ENCODE measurements around the gene NMT2. TPM values are rescaled to one million over a fixed set of nuclear protein-coding genes. Genes with fewer than 3 reads are reported as not detected.

Gene NMT2
- total RNA-seq, 1 donor from 2014 or later: 50.1 TPM

DNA sequence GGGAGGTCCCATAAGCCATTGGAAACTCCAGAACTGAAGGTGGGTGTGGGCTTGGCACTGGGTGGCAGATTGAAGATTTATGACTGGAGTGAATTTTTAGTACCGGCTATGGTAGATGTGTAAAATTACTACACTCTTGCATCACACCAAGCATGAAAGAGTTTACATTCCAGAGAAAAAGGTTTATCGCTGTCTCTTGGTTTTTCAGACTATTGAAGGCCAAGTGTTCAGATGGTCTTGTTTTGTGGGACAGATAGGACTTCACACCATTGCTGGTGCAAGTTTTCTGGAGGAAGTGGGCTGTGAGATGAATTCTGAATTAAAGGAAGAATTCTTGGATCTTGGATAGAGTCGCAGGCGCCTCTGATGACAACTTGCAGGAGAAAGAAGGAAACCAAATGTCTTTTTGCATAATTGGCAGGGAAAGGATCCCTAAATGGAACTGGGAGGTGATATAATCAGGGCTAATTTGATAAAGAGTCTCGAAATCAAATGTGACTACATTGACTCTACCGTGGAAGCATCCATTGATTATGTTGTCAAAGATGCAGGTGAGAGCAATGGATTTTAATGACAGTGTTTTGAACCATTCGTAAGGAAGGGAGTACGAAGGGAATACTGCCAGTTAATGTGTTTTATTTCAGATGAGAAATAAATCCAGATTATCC is 14.2 kb upstream of the NMT2 start:
- intact Hi-C loops (cut with micrococcal nuclease): no loop called here

DNA sequence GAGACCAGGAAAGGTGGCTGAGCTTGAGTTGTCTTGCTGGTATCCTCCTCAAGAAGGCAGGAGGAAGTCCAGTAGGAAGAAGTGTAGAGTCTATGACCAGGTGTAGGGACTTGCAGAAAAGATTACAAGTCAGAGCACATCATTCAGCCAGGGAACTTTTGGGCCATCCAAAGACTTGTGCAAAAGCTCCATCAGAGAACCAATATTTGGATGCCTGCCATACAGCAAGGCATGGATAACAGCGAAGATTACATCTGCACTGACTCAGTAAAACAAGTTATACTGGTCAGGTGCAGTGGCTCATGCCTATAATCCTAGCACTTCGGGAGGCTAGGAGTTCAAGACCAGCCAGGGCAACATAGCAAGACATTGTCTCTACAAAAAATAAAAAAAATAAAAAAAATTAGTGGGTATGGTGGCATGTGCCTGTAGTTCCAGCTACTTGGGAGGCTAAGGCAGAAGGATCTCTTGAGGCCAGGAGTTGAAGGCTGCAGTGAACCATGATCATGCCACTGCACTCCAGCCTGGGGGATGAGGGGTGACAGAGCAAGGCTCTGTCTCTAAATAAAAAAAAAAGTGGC is 13.2 kb upstream of the NMT2 start:
- intact Hi-C loops (cut with micrococcal nuclease): no loop called here

DNA sequence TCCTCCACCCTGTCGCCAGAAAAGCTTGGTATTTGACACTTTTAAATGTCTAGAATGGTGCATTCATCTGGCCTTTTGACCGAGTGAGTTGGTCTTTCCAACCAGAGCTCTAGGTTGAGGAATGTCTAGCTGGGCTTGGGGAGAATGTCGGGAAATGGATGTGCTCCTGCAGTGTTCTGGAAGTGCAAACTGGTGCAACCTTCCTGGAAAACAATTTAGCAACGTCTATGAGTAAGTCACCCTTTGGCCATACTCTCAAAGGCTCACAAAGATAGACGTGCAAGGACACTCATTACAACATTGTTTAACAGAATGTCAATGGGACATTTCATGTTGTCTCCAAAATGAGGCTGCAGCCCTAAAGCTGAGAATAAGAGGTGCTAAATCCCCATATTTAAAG is 12.2 kb upstream of the NMT2 start:
- intact Hi-C loops (cut with micrococcal nuclease): no loop called here

DNA sequence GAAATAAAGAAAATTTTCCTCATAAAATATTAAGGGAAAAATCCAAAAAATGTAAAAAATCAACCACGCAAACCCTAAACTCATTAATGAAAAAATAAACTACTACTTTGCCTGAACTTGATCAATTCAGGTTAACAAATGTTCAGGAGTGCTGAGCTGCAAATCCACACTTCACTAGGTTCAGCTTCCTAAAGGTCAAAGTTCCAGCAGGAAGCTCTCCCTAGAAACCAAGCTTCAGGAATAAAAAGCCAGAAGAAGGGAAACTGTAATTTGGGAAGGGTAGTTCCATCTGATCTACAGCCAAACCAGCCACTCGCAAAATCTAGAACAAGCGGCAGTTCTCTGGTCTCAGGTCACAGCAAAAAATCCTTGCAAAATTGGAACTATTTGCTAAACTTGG is 7.8 kb upstream of the NMT2 start:
- intact Hi-C loops (cut with micrococcal nuclease): no loop called here

DNA sequence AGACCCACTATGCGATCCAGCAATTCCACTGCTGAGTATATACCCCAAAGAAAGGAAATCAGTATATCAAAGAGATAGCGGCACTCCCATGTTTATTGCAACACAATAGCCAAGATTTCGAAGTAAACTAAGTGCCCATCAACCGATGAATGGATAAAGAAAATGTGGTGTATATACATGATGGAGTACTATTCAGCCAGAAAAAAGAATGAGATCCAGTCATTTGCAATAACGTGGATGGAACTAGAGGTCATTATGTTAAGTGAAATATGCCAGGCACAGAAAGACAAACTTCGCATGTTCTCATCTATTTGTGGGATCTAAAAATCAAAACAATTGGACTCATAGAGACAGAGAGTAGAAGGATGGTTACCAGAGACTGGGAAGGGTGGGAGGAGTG is 7.1 kb upstream of the NMT2 start:
- intact Hi-C loops (cut with micrococcal nuclease): no loop called here

DNA sequence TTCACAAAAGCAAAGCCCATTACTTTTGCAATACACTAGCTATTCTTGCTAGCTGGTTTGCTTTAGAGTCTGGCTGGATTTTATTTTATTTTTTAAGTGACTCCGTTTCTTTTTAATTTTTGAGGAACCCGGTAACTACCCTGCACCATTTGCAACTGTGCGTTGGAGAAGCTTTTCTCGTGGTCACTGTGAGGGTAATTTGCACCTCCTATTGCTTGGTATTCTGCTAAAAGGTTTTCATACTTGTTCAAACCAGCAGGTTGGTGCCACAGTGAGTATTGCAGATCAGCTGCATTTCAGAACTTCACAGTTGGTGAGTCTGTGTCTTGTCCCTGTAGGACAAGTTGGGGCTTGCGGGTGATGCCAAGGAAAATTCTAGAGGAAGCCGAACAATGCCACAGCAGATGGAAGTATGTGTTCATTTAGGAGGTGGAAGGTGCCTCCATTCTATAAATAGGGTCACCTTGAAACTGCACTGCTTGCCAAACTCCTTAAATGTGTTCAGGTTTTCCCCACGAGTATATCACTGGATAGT is 3.9 kb upstream of the NMT2 start:
- intact Hi-C loops (cut with micrococcal nuclease): no loop called here

DNA sequence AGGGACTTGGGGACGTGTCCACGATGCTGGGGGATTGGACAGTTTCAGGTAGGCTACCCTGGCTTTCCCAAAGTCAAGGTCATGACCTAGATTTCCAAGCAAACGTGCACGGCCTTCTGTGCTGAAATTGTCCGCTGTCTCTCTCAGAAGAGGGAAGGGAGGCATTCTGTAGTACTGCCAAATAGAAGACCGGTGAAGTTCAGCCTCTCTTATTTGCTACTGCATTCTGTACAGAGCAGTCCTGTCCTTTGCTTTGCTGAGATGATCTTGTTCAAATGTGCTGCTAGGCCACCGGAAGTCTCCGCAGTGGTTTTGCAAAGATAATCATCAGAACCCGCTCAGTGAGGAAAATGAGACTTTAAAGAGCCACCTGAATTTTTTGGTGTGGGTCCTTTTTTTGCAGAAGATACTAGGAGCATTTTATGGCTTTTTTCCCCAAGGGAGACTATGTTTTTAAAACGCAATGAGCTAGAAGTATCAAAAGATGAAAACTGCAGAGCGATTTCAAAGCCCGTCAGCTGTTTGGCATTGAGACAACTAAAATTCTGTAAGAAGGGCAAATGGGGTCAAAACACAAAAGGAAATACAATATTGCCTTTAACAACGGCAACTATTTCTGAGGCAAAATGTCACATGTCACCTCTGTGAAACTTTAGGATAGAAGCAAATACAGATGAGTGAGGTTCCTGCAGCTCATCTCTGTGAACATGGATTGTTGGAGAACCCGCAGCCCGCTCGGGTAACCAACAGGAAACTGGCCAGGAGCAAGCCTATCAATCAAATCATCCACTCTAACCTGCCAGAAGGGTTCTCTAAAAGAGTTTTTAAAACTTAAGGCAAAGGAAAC is 1.3 kb upstream of the NMT2 start:
- intact Hi-C loops (cut with micrococcal nuclease): loop anchor here (1.0 to 5.0 kb wide), 11 partner anchors 19 to 1268 kb away; partner anchors contain the start of genes ACBD7, CDNF, FAM171A1 and HSPA14

DNA sequence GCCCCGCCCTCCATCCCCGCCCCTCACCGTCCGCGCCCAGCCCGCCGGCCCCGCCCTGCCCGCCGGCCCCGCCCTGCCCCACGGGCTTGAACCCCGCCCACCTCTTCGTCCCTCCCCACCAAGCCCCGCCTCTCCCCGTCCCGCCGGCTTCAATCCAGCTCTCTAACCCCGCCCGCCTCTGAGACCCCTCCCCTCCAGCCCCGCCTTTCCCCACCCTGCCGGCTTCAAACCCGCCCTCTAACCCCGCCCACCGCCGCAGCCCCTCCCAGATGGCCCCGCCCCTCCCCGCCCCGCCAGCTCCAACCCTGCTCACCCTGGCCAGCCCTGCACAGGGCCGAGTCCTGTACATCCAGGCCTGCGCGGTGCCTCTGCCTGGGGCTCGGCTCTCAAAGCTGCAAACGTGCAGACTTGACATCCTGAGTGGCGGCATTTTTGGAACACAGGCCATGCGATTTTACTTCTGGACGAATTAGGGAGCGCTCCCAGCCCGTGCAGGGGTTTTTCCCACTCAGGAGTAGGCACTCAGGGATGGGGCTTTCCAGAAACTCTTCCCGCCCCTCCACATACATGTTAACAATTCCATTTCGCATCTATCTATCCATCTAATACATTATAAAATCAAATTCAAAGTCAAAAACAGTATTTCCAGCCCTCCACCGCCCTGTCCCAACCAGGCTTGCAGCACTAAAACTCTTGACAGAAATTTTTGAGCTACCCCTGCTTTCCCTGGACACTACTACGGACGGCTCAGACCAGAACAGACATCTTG is 477 bp upstream of the NMT2 start:
- intact Hi-C loops (cut with micrococcal nuclease): loop anchor here (1.0 to 5.0 kb wide), 13 partner anchors 19 to 1268 kb away; partner anchors contain the start of genes ACBD7, CDNF, FAM171A1 and HSPA14

DNA sequence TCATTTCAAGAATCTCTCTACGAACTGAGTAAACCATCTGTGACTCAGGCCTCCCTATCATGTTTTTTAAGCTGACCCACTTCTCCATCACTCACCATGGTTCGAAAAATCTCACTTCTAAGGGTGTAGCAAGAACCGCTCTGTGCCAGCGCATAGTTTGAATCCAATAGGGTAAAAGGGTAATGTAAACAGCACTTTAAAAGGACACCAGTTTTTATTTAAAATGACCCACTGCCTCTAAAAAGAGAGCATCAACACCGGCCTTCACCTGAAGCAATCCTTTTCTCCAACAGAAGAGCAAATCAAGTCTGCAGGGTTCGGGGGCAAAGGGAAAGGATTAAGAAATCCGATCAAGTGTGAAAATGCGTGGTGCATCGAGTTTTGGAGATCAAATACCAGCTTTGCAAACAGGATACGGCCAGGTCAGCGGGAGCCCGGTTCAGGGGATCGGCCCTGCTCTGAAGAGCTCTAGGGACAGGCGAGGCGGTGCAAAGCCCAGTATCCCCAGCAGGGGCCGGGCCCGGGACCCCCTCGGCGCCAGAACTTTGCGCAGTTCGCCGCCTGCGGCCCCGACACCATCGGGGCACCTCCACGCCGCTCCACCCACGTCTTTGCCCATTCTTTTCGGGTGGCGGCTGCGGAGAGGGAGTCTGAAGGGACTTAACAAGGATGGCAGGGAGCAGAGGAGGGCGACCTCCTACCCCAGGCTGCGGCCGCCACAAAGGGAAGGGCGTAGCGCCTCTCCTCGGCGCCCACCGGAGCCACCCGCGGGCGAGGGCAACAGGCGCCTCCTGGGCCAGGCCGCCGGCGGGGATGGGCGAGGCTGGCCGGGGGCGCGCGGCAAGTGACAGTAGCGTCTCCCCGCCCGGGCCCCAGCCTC is 842 bp downstream of the NMT2 start:
- intact Hi-C loops (cut with micrococcal nuclease): loop anchor here (1.0 to 5.0 kb wide), 8 partner anchors 26 to 1270 kb away; partner anchors contain the start of genes ACBD7, CDNF, FAM171A1 and HSPA14

DNA sequence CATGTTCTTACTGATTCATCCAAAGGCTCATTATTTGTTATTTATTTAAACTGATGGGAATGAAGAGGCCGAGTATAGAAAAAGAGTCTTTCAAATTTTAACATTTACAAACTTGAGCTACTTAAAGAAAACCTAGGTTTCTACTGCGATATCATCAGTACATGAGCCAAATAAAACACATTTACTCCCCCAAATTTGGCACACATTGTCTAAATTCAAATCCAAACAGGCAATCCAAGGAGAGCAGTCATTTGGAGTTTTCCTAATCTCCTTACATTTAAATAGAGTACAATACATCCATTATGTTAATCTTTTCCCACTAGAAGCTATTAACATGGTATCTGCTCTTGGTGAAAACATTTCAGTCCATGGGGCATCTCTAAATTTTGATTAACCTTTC is 2.2 kb downstream of the NMT2 start:
- intact Hi-C loops (cut with micrococcal nuclease): loop anchor here (5.0 kb wide), 3 partner anchors 81 to 1271 kb away; partner anchors contain the start of gene PTER

DNA sequence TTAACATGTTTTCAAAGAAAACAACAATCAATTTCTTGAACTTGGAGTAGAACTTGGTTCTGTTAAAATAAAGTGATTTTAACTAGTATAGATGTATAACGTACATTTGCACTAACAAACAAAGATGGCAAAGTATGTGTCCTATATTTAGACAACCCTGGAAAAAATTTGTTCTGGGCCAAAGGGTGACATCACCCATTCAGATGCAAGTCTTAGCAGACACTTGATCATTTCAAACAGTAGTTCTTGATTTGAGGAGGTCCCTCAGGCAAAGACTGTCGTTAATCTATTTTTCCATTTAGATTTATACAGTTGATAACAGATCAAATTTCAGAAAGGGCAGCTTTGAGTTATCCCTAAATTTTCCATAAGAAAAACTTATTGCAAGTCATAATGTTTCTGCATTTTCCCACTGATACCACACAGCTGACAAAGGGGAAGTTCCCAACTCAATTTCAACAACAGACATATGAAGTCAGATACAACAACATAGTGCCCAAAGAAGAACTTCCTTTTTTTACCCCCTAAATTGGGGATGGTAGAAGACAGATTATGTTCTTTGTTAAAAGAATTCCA is 5.2 kb downstream of the NMT2 start:
- intact Hi-C loops (cut with micrococcal nuclease): no loop called here

DNA sequence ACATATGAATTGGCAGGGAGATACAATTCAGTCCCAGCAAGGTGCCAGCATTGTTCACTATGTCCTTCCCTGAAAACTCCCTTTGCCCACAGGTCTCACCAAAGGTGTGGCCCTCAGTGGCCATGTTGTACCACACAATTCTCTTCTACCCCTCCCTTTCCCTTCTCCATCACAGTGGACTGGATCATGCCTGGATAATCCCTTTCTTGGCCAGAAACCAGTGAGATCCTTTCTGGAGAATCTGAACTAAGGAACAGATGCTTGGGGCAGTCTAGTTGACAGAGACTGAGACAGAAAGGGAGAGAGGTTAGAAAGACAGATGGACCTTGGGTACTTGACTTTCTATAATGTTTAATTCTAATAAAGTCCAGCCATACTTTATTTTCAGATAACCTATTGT is 9.5 kb downstream of the NMT2 start:
- intact Hi-C loops (cut with micrococcal nuclease): no loop called here

DNA sequence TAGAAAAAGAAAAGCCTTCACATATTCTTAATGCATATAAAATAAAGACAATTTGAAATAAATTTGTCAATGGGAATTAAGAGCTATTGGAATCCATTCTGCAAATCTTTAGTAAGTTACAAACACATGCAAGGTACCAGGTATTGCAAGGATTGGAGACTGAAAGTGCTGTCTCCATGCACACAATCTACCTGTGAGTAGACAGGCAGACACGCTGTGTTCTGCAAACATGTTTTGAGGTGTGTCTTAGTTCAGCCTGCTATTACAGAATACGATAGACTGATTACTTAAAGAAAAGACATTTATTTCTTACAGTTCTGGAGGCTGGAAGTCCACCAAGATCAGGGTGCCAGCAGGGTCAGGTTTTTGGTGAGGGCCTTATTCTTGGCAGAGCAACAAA is 10.0 kb downstream of the NMT2 start:
- intact Hi-C loops (cut with micrococcal nuclease): no loop called here

DNA sequence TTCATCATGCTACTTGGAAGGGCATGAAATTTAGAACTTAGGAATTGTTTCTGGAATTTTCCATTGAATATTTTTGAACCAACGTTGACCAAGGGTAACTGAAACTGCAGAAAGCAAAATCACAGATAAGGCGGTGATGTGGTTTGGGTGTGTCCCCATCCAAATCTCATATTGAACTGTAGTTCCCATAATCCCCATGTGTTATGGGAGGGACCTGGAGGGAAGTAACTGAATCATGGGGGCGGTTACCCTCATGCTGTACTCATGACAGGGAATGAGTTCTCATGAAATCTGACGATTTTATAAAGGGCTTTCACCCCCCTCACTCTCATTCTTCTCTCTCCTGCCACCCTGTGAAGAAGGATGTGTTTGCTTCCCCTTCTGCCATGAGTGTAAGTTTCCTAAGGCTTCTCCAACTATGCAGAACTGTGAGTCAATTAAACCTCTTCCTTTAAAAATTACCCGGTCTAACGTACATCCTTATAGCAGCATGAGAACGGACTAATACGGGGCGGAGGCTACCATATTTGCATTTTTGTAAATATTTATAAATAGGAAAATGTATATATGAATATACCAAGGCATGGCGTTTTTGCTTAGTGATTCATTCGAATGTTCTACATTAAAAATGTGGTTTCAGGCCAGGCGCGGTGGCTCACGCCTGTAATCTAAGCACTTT is 12.4 kb downstream of the NMT2 start:
- intact Hi-C loops (cut with micrococcal nuclease): no loop called here

DNA sequence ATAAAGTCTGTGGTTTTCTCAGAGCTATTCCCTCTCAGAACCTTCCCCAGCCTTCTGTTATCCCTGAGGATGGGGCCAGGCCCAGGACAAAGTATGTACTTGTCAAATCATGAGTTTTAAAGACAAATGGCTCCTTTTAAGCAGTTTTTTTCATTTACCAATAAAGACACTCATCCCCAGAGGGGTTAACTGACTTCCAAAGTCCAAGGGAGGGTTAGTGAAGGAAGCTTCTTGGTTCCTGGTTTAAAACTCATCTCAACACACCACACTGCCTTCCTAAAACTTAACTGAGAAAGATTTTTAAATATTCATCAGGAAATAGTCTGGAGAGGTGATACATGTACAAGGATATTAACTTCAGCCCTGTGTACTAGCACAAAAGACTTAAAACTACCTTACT is 15.9 kb downstream of the NMT2 start:
- intact Hi-C loops (cut with micrococcal nuclease): no loop called here

DNA sequence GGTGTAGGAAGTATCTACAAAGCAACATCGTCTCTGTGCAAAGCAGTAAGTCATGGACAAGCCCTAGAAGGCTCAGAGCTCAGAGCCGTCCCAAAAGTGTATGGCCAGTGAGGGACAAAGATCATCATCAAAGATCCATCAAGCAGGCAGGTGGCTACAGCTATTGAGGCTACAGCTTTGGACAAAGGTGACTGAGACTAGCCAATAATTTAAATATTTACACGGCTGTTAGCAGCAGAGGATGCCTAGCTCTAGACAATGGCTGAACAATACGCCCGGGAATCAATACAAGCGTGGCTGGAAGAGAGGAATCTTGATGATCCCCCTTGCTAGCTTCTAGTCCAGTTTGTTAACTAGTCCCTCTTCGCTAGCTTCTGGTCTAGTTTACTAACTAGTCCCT is 17.9 kb downstream of the NMT2 start:
- intact Hi-C loops (cut with micrococcal nuclease): no loop called here

DNA sequence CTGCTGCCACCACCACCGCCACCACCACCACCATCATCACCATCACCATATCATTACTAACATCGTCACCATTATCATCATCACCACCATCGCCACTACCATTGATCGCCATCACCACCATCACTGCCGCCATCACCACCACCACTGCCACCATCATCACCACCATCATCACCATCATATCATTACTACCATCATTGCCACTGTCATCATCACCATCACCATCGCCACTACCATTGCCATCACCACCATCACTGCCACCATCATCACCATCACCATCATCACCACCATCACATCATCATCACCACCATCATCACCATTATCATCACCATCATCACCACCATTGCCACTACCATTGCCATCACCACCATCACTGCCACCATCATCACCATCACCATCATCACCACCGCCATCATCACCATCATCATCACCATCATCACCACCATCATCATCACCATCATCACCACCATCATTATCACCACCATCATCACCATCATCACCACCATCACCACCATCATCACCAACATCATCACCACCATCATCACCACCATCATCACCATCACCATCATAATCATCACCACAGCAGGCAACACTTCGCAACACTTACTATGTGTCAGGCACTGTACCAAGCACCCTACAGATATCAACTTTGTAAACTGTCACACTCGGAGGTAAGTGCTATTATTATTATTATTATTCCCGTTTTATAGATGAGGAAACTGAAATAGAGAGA is 19.3 kb downstream of the NMT2 start:
- intact Hi-C loops (cut with micrococcal nuclease): no loop called here

DNA sequence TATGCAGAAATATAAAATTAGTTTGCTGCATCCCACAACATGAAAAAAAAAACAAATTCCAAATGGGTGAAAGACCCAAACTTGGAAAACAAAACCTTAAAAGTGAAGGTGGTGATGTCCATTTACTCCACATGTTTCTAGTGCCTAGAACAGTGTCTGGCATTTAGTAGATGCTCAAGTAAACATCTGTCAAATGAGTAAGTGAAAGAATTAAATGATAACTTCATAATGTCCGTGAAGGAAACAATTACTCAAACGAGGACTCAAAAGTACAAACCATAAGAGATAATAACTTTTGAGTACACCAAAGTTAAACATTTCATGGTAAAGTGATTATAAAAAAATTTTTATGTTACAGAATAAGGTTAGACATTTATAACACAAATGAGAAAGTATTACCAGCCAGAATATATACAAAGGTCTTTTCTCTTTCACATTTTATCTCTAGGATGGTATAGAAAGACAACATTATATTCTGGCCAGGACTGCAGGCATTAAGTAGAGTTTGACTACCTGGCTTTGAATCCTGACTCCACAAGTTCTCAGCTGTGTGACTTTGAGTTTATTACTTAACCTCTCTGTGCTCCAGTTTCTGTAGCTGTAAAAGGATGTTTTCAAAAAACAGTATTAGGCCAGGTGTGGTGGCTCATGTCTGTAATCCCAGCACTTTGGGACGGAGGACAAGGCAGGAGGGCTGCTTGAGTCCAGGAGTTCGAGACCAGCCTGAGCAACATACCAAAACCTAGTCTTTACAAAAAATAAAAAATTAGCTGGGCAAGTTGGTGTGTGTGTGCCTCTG is 20.7 kb downstream of the NMT2 start:
- intact Hi-C loops (cut with micrococcal nuclease): no loop called here
